Activated naive CD4-positive, alpha-beta T cell treated with anti-CD3 and anti-CD28 coated beads for 36 hours (primary cell): ENCODE data around the gene HMGB2. TPM values are rescaled to one million over a fixed set of nuclear protein-coding genes. Genes with fewer than 3 reads are reported as not detected.

ENCODE experiments used
- CTCF ChIA-PET: fragments of 350-600 bp; sonication (Branson Sonifier 250); formaldehyde crosslinking; loops from one replicate; lab custom pipeline; 2021; ENCODE audit warnings: antibody characterized with exemption; lab: Charles Lee
- DNase-seq: peaks from one replicate; pipeline ENCODE4 v3.0.0-alpha.2; 2020
- H3K27ac Mint-ChIP-seq: one replicate; pipeline ENCODE4 v1.8.0; 2021; ENCODE audit warnings: mild to moderate bottlenecking, mixed read lengths
- H3K27me3 Mint-ChIP-seq: one replicate; pipeline ENCODE4 v1.8.0; 2021; ENCODE audit warnings: low read depth, mixed read lengths
- H3K36me3 Mint-ChIP-seq: one replicate; pipeline ENCODE4 v1.8.0; 2021; ENCODE audit warnings: low read depth, mixed read lengths
- H3K4me1 Mint-ChIP-seq: one replicate; pipeline ENCODE4 v1.8.0; 2021; ENCODE audit warnings: low read depth, mixed read lengths
- H3K4me3 Mint-ChIP-seq: one replicate; pipeline ENCODE4 v1.8.0; 2021; ENCODE audit warnings: mild to moderate bottlenecking, moderate library complexity, mixed read lengths
- H3K9me3 Mint-ChIP-seq: one replicate; pipeline ENCODE4 v1.8.0; 2021; ENCODE audit warnings: mixed read lengths
- intact Hi-C: fragments of 100-400 bp; cut with micrococcal nuclease; formaldehyde crosslinking; loops from one replicate; pipeline ENCODE4 v1.15.1; 2023
- total RNA-seq, 2 experiments: library from RNA; stranded (reverse); gene quantifications; one replicate each; pipeline ENCODE4 v1.2.3, GENCODE V29; 2021

The HMGB2 gene
- total RNA-seq, 2 experiments from 2014 or later: 752 to 787 TPM

- Mint-ChIP-seq H3K36me3 (peaks cover 24% of the 10 kb centered on the region), H3K27ac (no peak overlapping the region), H3K4me1 (no peaks in the 10 kb centered on the region), H3K4me3 (no peak overlapping the region), H3K9me3 (peaks cover 23% of the 10 kb centered on the region), H3K27me3 (no peaks in the 10 kb centered on the region)
- CTCF ChIA-PET: interaction anchor here (1.0 to 1.2 kb wide), 3 partner anchors 24 to 259 kb away, joined by 3 read pairs; no protein-coding TSS in a partner anchor
- no peak for DNase-seq
- intact Hi-C loops: no loop called here
Measured at GRCh38 chr4:173282256-173282562, 51.9 kb downstream of the HMGB2 start.

- Mint-ChIP-seq H3K36me3 (peaks cover 24% of the 10 kb centered on the region), H3K27ac (no peak overlapping the region)
Measured at GRCh38 chr4:173281406-173282255, 52.5 kb downstream of the HMGB2 start.

More at GRCh38 chr4:173281406-173282255, 52.5 kb downstream of the HMGB2 start:
- H3K4me1 Mint-ChIP-seq: no peaks in the 10 kb centered on the region
- intact Hi-C loops: no loop called here
- peaks cover 19% of the 10 kb centered on the region for H3K9me3 Mint-ChIP-seq
- no peak overlapping the region for H3K4me3 Mint-ChIP-seq
- CTCF ChIA-PET: interaction anchor here (0.9 to 1.2 kb wide), 4 partner anchors 24 to 268 kb away, joined by 3 read pairs; no protein-coding TSS in a partner anchor
- no peak for DNase-seq
- no peaks in the 10 kb centered on the region for H3K27me3 Mint-ChIP-seq

Other genes starting within 250 kb of the HMGB2 start
- 10 to 100 TPM in 1 of 2 experiments, 1 to 10 TPM in 1; 8.5 to 11.1 TPM for gene GALNT7, start 165.5 kb downstream of the HMGB2 start, total RNA-seq
- gene SAP30, start 36.6 kb upstream of the HMGB2 start, total RNA-seq: 1 to 10 TPM; 9.2 to 9.7 TPM
- not detected for gene SCRG1, start 64.8 kb upstream of the HMGB2 start, total RNA-seq
- not detected for gene HAND2, start 195.9 kb upstream of the HMGB2 start, total RNA-seq